ENCODE results near the gene CREB5.

CREB5 gene

GRCh38 chr7:28830846-28831245 lies 418.5 kb downstream of the CREB5 start:
- no peak for DNase-seq

- no peak for DNase-seq
Measured at GRCh38 chr7:28832669-28833068, 420.4 kb downstream of the CREB5 start.

GRCh38 chr7:28835800-28836199 lies 423.5 kb downstream of the CREB5 start:
- DNase-seq, result no peak

GRCh38 chr7:28836716-28837115 lies 424.4 kb downstream of the CREB5 start:
- DNase-seq, result no peak

GRCh38 chr7:28837216-28837615 lies 424.9 kb downstream of the CREB5 start:
- no peak for DNase-seq

- DNase-seq, result no peak
Measured at GRCh38 chr7:28840592-28840995, 428.3 kb downstream of the CREB5 start.

GRCh38 chr7:28841766-28842165 lies 429.4 kb downstream of the CREB5 start:
- no peak for DNase-seq

GRCh38 chr7:28842769-28843295 lies 430.5 kb downstream of the CREB5 start:
- DNase-seq, result no peak

- DNase-seq, result no peak
Measured at GRCh38 chr7:28845106-28845505, 432.8 kb downstream of the CREB5 start.

GRCh38 chr7:28847176-28847575 lies 434.9 kb downstream of the CREB5 start:
- DNase-seq, result no peak

GRCh38 chr7:28847681-28848080 lies 435.4 kb downstream of the CREB5 start:
- no peak for DNase-seq

- no peak for DNase-seq
Measured at GRCh38 chr7:28848906-28849305, 436.6 kb downstream of the CREB5 start.

GRCh38 chr7:28850699-28851098 lies 438.4 kb downstream of the CREB5 start:
- peak; percentile 53 for DNase-seq

- DNase-seq, result no peak
Measured at GRCh38 chr7:28853150-28853549, 440.8 kb downstream of the CREB5 start.

- peak; percentile 52 for DNase-seq
Measured at GRCh38 chr7:28853834-28854749, 441.8 kb downstream of the CREB5 start.

GRCh38 chr7:28854750-28855074 lies 442.4 kb downstream of the CREB5 start:
- no peak for DNase-seq

GRCh38 chr7:28855538-28856217 lies 443.4 kb downstream of the CREB5 start:
- DNase-seq, result peak; percentile 96

GRCh38 chr7:28856656-28857055 lies 444.3 kb downstream of the CREB5 start:
- DNase-seq, result peak; percentile 33

GRCh38 chr7:28858206-28858605 lies 445.9 kb downstream of the CREB5 start:
- DNase-seq, result peak; percentile 78

- DNase-seq, result no peak
Measured at GRCh38 chr7:28858895-28859294, 446.6 kb downstream of the CREB5 start.

GRCh38 chr7:28861825-28862224 lies 449.5 kb downstream of the CREB5 start:
- DNase-seq, result no peak

- DNase-seq, result peak; percentile 41
Measured at GRCh38 chr7:28862595-28863272, 450.4 kb downstream of the CREB5 start.

GRCh38 chr7:28865601-28866144 lies 453.4 kb downstream of the CREB5 start:
- peak; percentile 93 for DNase-seq

Measured in fibroblast of skin of scalp (primary cell).